Spleen (tissue), 11 donors: Measurements from ENCODE around the gene OTOG. TPM values are rescaled to one million over a fixed set of nuclear protein-coding genes. Genes with fewer than 3 reads are reported as not detected.

Experiments used
- DNase-seq: peaks from one replicate; pipeline ENCODE4 v3.0.0-alpha.2; 2020
- H3K27ac ChIP-seq, 8 donors: fragments of 200-600 bp; sonication (generic) in 7 of 8; 1 replicate in 4 of 8; 2 replicates in 4 of 8; pipeline versions ENCODE4 v1.5.0 to v1.8.0; 2016 to 2021; ENCODE audit warnings: inconsistent platforms in 4 of 8, mild to moderate bottlenecking in 4 of 8, moderate library complexity in 1 of 8
- H3K27me3 ChIP-seq, 7 donors: fragments of 200-600 bp; sonication (generic) in 6 of 7; replicated peaks in 1 of 7; 1 replicate in 4 of 7; 2 replicates in 3 of 7; pipeline versions ENCODE4 v1.5.0 to v1.8.0; 2016 to 2021; ENCODE audit warnings: inconsistent platforms in 3 of 7, mild to moderate bottlenecking in 1 of 7
- H3K36me3 ChIP-seq, 6 donors: fragments of 200-600 bp; sonication (generic) in 5 of 6; 1 replicate in 4 of 6; 2 replicates in 2 of 6; pipeline versions ENCODE4 v1.5.0 to v1.8.0; 2016 to 2021; ENCODE audit warnings: inconsistent platforms in 2 of 6
- H3K4me1 ChIP-seq, 6 donors: fragments of 200-600 bp; sonication (generic) in 5 of 6; 1 replicate in 3 of 6; 2 replicates in 3 of 6; pipeline versions ENCODE4 v1.5.0 to v1.8.0; 2016 to 2021; ENCODE audit warnings: inconsistent platforms in 3 of 6
- H3K4me3 ChIP-seq, 8 donors: fragments of 200-600 bp; sonication (generic) in 7 of 8; 1 replicate in 4 of 8; 2 replicates in 4 of 8; pipeline versions ENCODE4 v1.5.0 to v1.8.0; 2016 to 2021; ENCODE audit warnings: inconsistent platforms in 4 of 8, mild to moderate bottlenecking in 4 of 8, moderate library complexity in 2 of 8
- H3K9me3 ChIP-seq, 8 donors: fragments of 200-600 bp; sonication (generic) in 7 of 8; 1 replicate in 4 of 8; 2 replicates in 4 of 8; pipeline versions ENCODE4 v1.5.0 to v1.8.0; 2016 to 2021; ENCODE audit warnings: inconsistent platforms in 4 of 8
- CTCF ChIP-seq, 11 experiments: fragments of 200-600 bp in 7 of 11; fragments of 450-650 bp in 4 of 11; sonication (generic) in 4 of 11; IDR thresholded peaks in 8 of 11; conservative IDR thresholded peaks in 3 of 11; 1 replicate in 7 of 11; 2 replicates in 4 of 11; pipeline versions ENCODE4 v1.4.0 to v1.8.0; 2016 to 2021; ENCODE audit warnings: antibody characterized with exemption in 11 of 11, inconsistent platforms in 4 of 11, mild to moderate bottlenecking in 1 of 11
- POLR2A ChIP-seq, 3 donors: fragments of 450-650 bp; IDR thresholded peaks; one replicate each; pipeline ENCODE4 v1.5.1; 2017; ENCODE audit warnings: antibody characterized with exemption in 3 of 3, mild to moderate bottlenecking in 1 of 3
- POLR2AphosphoS5 ChIP-seq, 3 donors: sonication (generic); formaldehyde crosslinking; IDR thresholded peaks; one replicate each; pipeline ENCODE4 v1.5.1; 2017; ENCODE audit warnings: antibody characterized with exemption in 3 of 3
- WGBS, 5 donors: extraction: QIAGEN DNeasy Blood & Tissue Kit in 3 of 5; methylation state at CpG; one replicate each; pipeline versions ENCODE4 v1.1.5 to v1.1.7; 2013 to 2018; 5-methylcytosine and 5-hydroxymethylcytosine counted together
- intact Hi-C: fragments of 100-400 bp; cut with DNase I; formaldehyde crosslinking; loops from one replicate; pipeline ENCODE4 v1.15.0; 2023; ENCODE audit warnings: low total_unique reads
- polyA plus RNA-seq, 3 donors: library from polyadenylated mRNA; stranded (reverse); fragments of 200-250 nt; gene quantifications; one replicate each; pipeline ENCODE4 v1.2.1, GENCODE V29; 2013
- total RNA-seq, 7 donors: library from RNA; depleted of rRNA in 3 of 7; stranded (reverse); fragments of >200 nt in 3 of 7; fragmentation: NEBNext Ultra II Directional in 4 of 7; extraction: Animal tissue kit (Norgen Biotek cat#: 25700) in 4 of 7; gene quantifications; one replicate each; pipeline versions ENCODE4 v1.1.0 to v1.2.1, GENCODE V29; 2016 to 2021
- donor health status: healthy with polysubstance abuse.
- donor health status: DM: no; HTN: no; CAD: no; lungs with moderate emphysema.
- donor health status: DM: no; HTN: no; CAD: no.
- donor health status: Bipolar disorder and iron deficiency.
- donor health status: healthy.
- donor health status: DM: no; HTN: no; CAD: no.
- donor health status: DM: yes; HTN: yes; CAD: no.

Gene OTOG
- total and polyA plus RNA-seq, 10 donors: not detected

- H3K4me1 ChIP-seq: no peaks in the 10 kb centered on the region
- H3K4me3 ChIP-seq: no peak overlapping the region
- H3K9me3 ChIP-seq: no peaks in the 10 kb centered on the region
- DNase-seq: no peak
- H3K27me3 ChIP-seq: peaks cover 0 to 48% (median 0%) of the 10 kb centered on the region in 7 donors
- 43 to 61% (median 50%) methylated on average over 7 to 8 of the region's 8 CpGs for WGBS, 5 donors
- H3K36me3 ChIP-seq: no peaks in the 10 kb centered on the region
- intact Hi-C loops: no loop called here
- no peak overlapping the region for H3K27ac ChIP-seq
- no peak for TF ChIP-seq CTCF (IDR thresholded peaks at IDR 0.05 in 8 of 11, conservative IDR thresholded peaks at IDR 0.05 in 3 of 11)
- no peak for TF ChIP-seq POLR2AphosphoS5 (IDR thresholded peaks at IDR 0.05)
- TF ChIP-seq POLR2A (IDR thresholded peaks at IDR 0.05): no peak
These were observed 139.3 kb downstream of the OTOG start for GRCh38 chr11:17686231-17686980.

GRCh38 chr11:17687946-17688670, 141.0 kb downstream of the OTOG start:
- 84 to 87% (median 86%) methylated on average over 16 to 18 of the region's 18 CpGs for WGBS, 5 donors
- H3K4me3 ChIP-seq: no peak overlapping the region
- intact Hi-C loops: no loop called here

GRCh38 chr11:17691550-17691949, 144.5 kb downstream of the OTOG start:
- Histone ChIP-seq H3K36me3 (no peaks in the 10 kb centered on the region), H3K9me3 (no peaks in the 10 kb centered on the region), H3K4me3 (no peak overlapping the region), H3K27me3 (peaks cover 5 to 72% (median 24%) of the 10 kb centered on the region in 7 donors), H3K27ac (no peak overlapping the region), H3K4me1 (no peaks in the 10 kb centered on the region)
- WGBS, 5 donors: 50 to 67% (median 59%) methylated on average over 2 of the region's 2 CpGs
- DNase-seq: no peak
- intact Hi-C loops: no loop called here
- no peak for TF ChIP-seq CTCF (IDR thresholded peaks at IDR 0.05 in 8 of 11, conservative IDR thresholded peaks at IDR 0.05 in 3 of 11)
- TF ChIP-seq POLR2AphosphoS5 (IDR thresholded peaks at IDR 0.05): no peak
- TF ChIP-seq POLR2A (IDR thresholded peaks at IDR 0.05): no peak

More at GRCh38 chr11:17687946-17688670, 141.0 kb downstream of the OTOG start:
- TF ChIP-seq CTCF (IDR thresholded peaks at IDR 0.05 in 8 of 11, conservative IDR thresholded peaks at IDR 0.05 in 3 of 11) (no peak), POLR2A (IDR thresholded peaks at IDR 0.05) (no peak), POLR2AphosphoS5 (IDR thresholded peaks at IDR 0.05) (no peak)
- H3K27me3 ChIP-seq: peaks cover 0 to 56% (median 3%) of the 10 kb centered on the region in 7 donors
- H3K36me3 ChIP-seq: no peaks in the 10 kb centered on the region
- no peaks in the 10 kb centered on the region for H3K4me1 ChIP-seq
- H3K9me3 ChIP-seq: no peaks in the 10 kb centered on the region
- no peak overlapping the region for H3K27ac ChIP-seq
- DNase-seq: no peak

DNA sequence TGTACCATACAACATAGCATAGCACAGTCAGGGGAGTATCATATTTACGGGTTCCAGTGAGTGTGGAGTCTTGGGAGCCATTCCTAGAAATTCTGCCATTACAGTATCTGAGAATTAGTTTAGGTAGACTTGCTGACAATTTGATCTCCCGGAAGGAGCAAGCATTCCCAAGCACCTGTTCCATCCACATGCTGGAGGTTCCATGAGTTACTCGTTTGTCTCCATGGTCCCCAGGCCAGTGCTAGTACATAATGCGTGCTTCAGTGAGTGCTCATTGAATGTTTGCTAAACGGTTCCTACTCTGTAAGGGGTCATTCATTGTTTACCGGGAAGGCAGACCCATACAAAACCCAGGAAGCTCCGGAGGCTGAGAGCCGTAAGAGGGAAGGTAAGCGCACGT, 144.9 kb downstream of the OTOG start:
- 55 to 66% (median 64%) methylated on average over 10 of the region's 10 CpGs for WGBS, 5 donors
- no peak for TF ChIP-seq POLR2A (IDR thresholded peaks at IDR 0.05)
- TF ChIP-seq CTCF (IDR thresholded peaks at IDR 0.05 in 8 of 11, conservative IDR thresholded peaks at IDR 0.05 in 3 of 11): no peak
- TF ChIP-seq POLR2AphosphoS5 (IDR thresholded peaks at IDR 0.05): no peak
- Histone ChIP-seq H3K27ac (no peak overlapping the region), H3K9me3 (no peaks in the 10 kb centered on the region), H3K4me1 (no peaks in the 10 kb centered on the region), H3K36me3 (no peaks in the 10 kb centered on the region), H3K4me3 (no peak overlapping the region), H3K27me3 (peaks cover 5 to 75% (median 27%) of the 10 kb centered on the region in 7 donors)
- intact Hi-C loops: no loop called here
- DNase-seq: no peak
